ENCODE data around the gene CACNB4. TPM values are rescaled to one million over a fixed set of nuclear protein-coding genes. Genes with fewer than 3 reads are reported as not detected.

Gene CACNB4
- total and polyA plus RNA-seq, 10 of the 15 experiments (the other 5 are each of a cell fraction or from before 2014, with no cell fraction given) = 2.0 to 21.6 (median 9.3) TPM

- TF ChIP-seq NFIC (IDR thresholded peaks at IDR 0.05; ENCODE audit: low read depth, low read length) (peak; percentile 84), ESRRA (IDR thresholded peaks at IDR 0.05; ENCODE audit: low read length) (no peak), NKRF (conservative IDR thresholded peaks at IDR 0.05) (no peak), ATF2 (IDR thresholded peaks at IDR 0.05; ENCODE audit: low read length) (peak; percentile 54), RB1 (IDR thresholded peaks at IDR 0.05; ENCODE audit: borderline replicate concordance) (no peak), ZNF687 (IDR thresholded peaks at IDR 0.05) (no peak), ZBED1 (IDR thresholded peaks at IDR 0.05; ENCODE audit: borderline replicate concordance) (no peak), CEBPZ (IDR thresholded peaks at IDR 0.05; ENCODE audit: low read depth, low read length) (no peak), SIX5 (IDR thresholded peaks at IDR 0.05; ENCODE audit: low read depth, low read length, severe bottlenecking) (peak; percentile 16), NR2C2 (IDR thresholded peaks at IDR 0.05; ENCODE audit: borderline replicate concordance, control insufficient read depth, insufficient read length, low read depth) (no peak)
These were observed 192.7 kb downstream of the CACNB4 start (continued) for GRCh38 chr2:151905963-151906632.
